Measurements from ENCODE around the gene GLUD2. TPM values are rescaled to one million over a fixed set of nuclear protein-coding genes. Genes with fewer than 3 reads are reported as not detected.
"Not testable (repeated sequence)": the region's sequence is repeated elsewhere in the genome, so short reads cannot be mapped to it uniquely, and the experiment has no call there.

Gene GLUD2
- 0.10 and 0.43 TPM in 2 replicates for total RNA-seq (2014; rRNA removed; shearing (Covaris generic))

- not testable (repeated sequence) for DNase-seq (ENCODE audit: low spot score)
These were observed at the start of gene GLUD2 for GRCh38 chrX:121047441-121048419. TSS of gene GLUD2 (plus strand) at chrX:121047610. CDS start at chrX:121047685, 75 bp downstream.

GRCh38 chrX:120999413-120999812, 48.0 kb upstream of the GLUD2 start:
- no peak for DNase-seq (ENCODE audit: low spot score)

GRCh38 chrX:121000589-121000988, 46.8 kb upstream of the GLUD2 start:
- peak; percentile 36 for DNase-seq (ENCODE audit: low spot score)

GRCh38 chrX:121008920-121009319, 38.5 kb upstream of the GLUD2 start:
- DNase-seq (ENCODE audit: low spot score), result no peak

GRCh38 chrX:121009764-121010163, 37.6 kb upstream of the GLUD2 start:
- DNase-seq (ENCODE audit: low spot score), result no peak

GRCh38 chrX:121010218-121010617, 37.2 kb upstream of the GLUD2 start:
- DNase-seq (ENCODE audit: low spot score), result no peak

- no peak for DNase-seq (ENCODE audit: low spot score)
These were observed 36.2 kb upstream of the GLUD2 start for GRCh38 chrX:121011254-121011653.

- DNase-seq (ENCODE audit: low spot score), result no peak
These were observed 33.4 kb upstream of the GLUD2 start for GRCh38 chrX:121013897-121014455.

GRCh38 chrX:121014826-121015225, 32.6 kb upstream of the GLUD2 start:
- no peak for DNase-seq (ENCODE audit: low spot score)

GRCh38 chrX:121028419-121028818, 19.0 kb upstream of the GLUD2 start:
- no peak for DNase-seq (ENCODE audit: low spot score)

GRCh38 chrX:121030083-121030482, 17.3 kb upstream of the GLUD2 start:
- DNase-seq (ENCODE audit: low spot score), result no peak

- no peak for DNase-seq (ENCODE audit: low spot score)
These were observed 14.9 kb upstream of the GLUD2 start for GRCh38 chrX:121032531-121032930.

- DNase-seq (ENCODE audit: low spot score), result no peak
These were observed 11.3 kb upstream of the GLUD2 start for GRCh38 chrX:121036137-121036536.

- no peak for DNase-seq (ENCODE audit: low spot score)
These were observed 10.5 kb upstream of the GLUD2 start for GRCh38 chrX:121036951-121037350.

GRCh38 chrX:121050781-121051180, 3.4 kb downstream of the GLUD2 start:
- DNase-seq (ENCODE audit: low spot score), result no peak

- no peak for DNase-seq (ENCODE audit: low spot score)
These were observed 4.7 kb downstream of the GLUD2 start for GRCh38 chrX:121052122-121052521.

- DNase-seq (ENCODE audit: low spot score), result no peak
These were observed 14.9 kb downstream of the GLUD2 start for GRCh38 chrX:121062289-121062688.

GRCh38 chrX:121064579-121064978, 17.2 kb downstream of the GLUD2 start:
- DNase-seq (ENCODE audit: low spot score), result no peak

GRCh38 chrX:121084247-121084646, 36.8 kb downstream of the GLUD2 start:
- DNase-seq (ENCODE audit: low spot score), result not testable (repeated sequence)

- DNase-seq (ENCODE audit: low spot score), result no peak
These were observed 37.6 kb downstream of the GLUD2 start for GRCh38 chrX:121084903-121085611.

- DNase-seq (ENCODE audit: low spot score), result no peak
These were observed 38.2 kb downstream of the GLUD2 start for GRCh38 chrX:121085612-121086010.

- DNase-seq (ENCODE audit: low spot score), result peak; percentile 47
These were observed 45.6 kb downstream of the GLUD2 start for GRCh38 chrX:121093011-121093410.

Data from H4 (cell line).